T-cell (primary cell): ENCODE measurements around the gene SNAI3. TPM values are rescaled to one million over a fixed set of nuclear protein-coding genes. Genes with fewer than 3 reads are reported as not detected.

Experiments
- ATAC-seq, 4 experiments: fragments of 200-7000 bp in 3 of 4; fragments of 150-1000 bp in 1 of 4; cut with Tn5 transposase; replicated peaks in 1 of 4; 1 replicate in 3 of 4; 2 replicates in 1 of 4; pipeline ENCODE4 v1.10.0; 2021; ENCODE audit warnings: moderate library complexity in 3 of 4, mild to moderate bottlenecking in 2 of 4, moderate number of reproducible peaks in 1 of 4
- CTCF ChIA-PET, 2 donors: fragments of 300-600 bp; sonication (Branson Sonifier 250); formaldehyde crosslinking; loops; one replicate each; lab custom pipeline; 2022; ENCODE audit warnings: antibody characterized with exemption in 2 of 2; lab: Charles Lee
- POLR2A ChIA-PET, 2 donors: fragments of 300-600 bp; sonication (Branson Sonifier 250); formaldehyde crosslinking; loops; one replicate each; lab custom pipeline; 2022; ENCODE audit warnings: antibody characterized with exemption in 2 of 2; lab: Charles Lee
- DNase-seq, 35 experiments: peaks; one replicate each; pipeline versions ENCODE4 v3.0.0 to v3.0.0-alpha.2; 2013 to 2023
- H3K27ac ChIP-seq: one replicate; pipeline ENCODE4 v1.5.1; 2013; ENCODE audit warnings: low read length
- H3K27me3 ChIP-seq, 2 experiments: replicated peaks in 1 of 2; 1 replicate in 1 of 2; 2 replicates in 1 of 2; pipeline versions ENCODE4 v1.6.1 to v1.7.0; 2013; ENCODE audit warnings: low read length in 1 of 2, mixed read lengths in 1 of 2; ENCODE audit not compliant: control insufficient read depth in 2 of 2, insufficient read depth in 2 of 2; ENCODE audit errors: extremely low read depth in 1 of 2
- H3K36me3 ChIP-seq, 2 donors: 1 replicate in 1 of 2; 2 replicates in 1 of 2; pipeline versions ENCODE4 v1.6.1 to v1.7.0; 2013; ENCODE audit warnings: low read length in 1 of 2; ENCODE audit not compliant: control insufficient read depth in 2 of 2, insufficient read depth in 1 of 2; ENCODE audit errors: extremely low read depth in 1 of 2
- H3K4me1 ChIP-seq, 2 experiments: 1 replicate in 1 of 2; 2 replicates in 1 of 2; pipeline versions ENCODE4 v1.6.1 to v1.7.0; 2013; ENCODE audit warnings: low read length in 2 of 2, mixed read lengths in 1 of 2; ENCODE audit not compliant: insufficient read depth in 2 of 2, control insufficient read depth in 1 of 2; ENCODE audit errors: extremely low read depth in 1 of 2
- H3K4me3 ChIP-seq, 2 donors: 1 replicate in 1 of 2; 2 replicates in 1 of 2; pipeline versions ENCODE4 v1.5.1 to v1.7.0; 2013; ENCODE audit warnings: mild to moderate bottlenecking in 2 of 2, low read length in 1 of 2, moderate library complexity in 1 of 2; ENCODE audit not compliant: control insufficient read depth in 1 of 2; ENCODE audit errors: extremely low read depth in 1 of 2
- H3K9me3 ChIP-seq: 2 replicates; pipeline ENCODE4 v1.7.0; 2013
- H3K27ac Mint-ChIP-seq, 2 donors: one replicate each; pipeline ENCODE4 v1.8.0; 2020 to 2021; ENCODE audit warnings: mild to moderate bottlenecking in 2 of 2, mixed read lengths in 2 of 2
- H3K27me3 Mint-ChIP-seq, 2 donors: one replicate each; pipeline ENCODE4 v1.8.0; 2021 to 2022; ENCODE audit warnings: mixed read lengths in 2 of 2
- H3K36me3 Mint-ChIP-seq: one replicate; pipeline ENCODE4 v1.8.0; 2021; ENCODE audit warnings: mixed read lengths
- H3K4me1 Mint-ChIP-seq, 3 donors: one replicate each; pipeline ENCODE4 v1.8.0; 2020 to 2022; ENCODE audit warnings: mixed read lengths in 3 of 3, mild to moderate bottlenecking in 1 of 3
- H3K4me3 Mint-ChIP-seq, 3 donors: one replicate each; pipeline ENCODE4 v1.8.0; 2020 to 2022; ENCODE audit warnings: mild to moderate bottlenecking in 3 of 3, mixed read lengths in 3 of 3, moderate library complexity in 3 of 3
- H3K9me3 Mint-ChIP-seq, 3 donors: one replicate each; pipeline ENCODE4 v1.8.0; 2020 to 2022; ENCODE audit warnings: mixed read lengths in 3 of 3
- WGBS: methylation state at CpG from one replicate; pipeline ENCODE4 v1.1.5; 2013; ENCODE audit warnings: missing lambda C conversion rate; ENCODE audit not compliant: insufficient coverage; 5-methylcytosine and 5-hydroxymethylcytosine counted together
- total RNA-seq, 35 experiments: library from RNA in 6 of 35; stranded (reverse) in 6 of 35; fragments of 120-200 nt in 1 of 35; gene quantifications; one replicate each; pipeline versions ENCODE4 v1.2.1 to v1.2.4 and lab custom pipeline; 2013 to 2026

Gene SNAI3
- total RNA-seq, 5 donors from 2014 or later (not counting 1 experiment from before 2014, with no cell fraction given): 5.2 to 20.4 (median 17.2) TPM

DNA sequence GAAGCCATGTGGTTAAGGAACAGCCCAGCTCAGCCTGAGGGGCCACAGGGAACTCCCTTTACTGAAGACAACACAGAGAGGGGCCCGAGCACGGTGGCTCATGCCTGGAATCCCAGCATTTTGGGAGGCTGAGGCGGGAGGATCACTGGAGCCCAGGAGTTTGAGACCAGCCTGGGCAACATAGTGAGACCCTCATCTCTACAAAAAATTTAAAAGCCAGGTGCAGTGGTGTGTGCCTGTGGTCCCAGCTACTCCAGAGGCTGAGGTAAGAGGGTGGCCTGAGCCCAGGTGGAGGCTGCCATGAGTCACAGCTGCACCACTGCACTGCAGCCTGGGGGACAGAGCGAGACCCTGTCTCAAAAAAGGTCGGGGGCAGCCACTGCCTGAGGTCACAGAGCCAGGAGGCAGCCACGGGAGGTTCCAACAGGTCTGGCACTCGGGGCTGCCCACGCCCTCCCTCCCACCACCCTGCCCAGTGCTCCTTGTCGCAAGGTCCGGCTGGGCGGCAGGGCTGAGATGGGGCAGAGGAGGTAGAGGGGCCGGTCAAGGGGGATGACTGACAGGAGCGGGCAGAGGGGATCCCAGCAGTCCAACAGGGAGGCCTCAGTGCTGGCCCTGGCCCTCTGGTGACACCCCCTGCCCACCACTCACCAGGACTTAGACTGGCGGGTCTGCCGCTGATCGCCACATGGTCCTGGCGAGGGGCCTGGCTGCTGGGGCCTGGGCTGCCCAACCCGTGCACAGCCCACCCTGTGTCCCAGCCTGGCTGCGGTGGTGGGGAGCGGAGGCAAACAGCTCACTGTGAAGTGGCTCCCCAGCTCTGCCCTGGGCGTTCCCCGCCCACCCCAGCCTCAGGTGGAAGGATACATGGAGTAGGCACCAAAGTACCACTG lies 38.9 kb downstream of the SNAI3 start:
- Mint-ChIP-seq H3K27me3 (no peaks in the 10 kb centered on the region), H3K9me3 (no peaks in the 10 kb centered on the region), H3K4me1 (peaks cover 16 to 28% (median 22%) of the 10 kb centered on the region in 3 donors), H3K27ac (no peak overlapping the region), H3K4me3 (no peak overlapping the region), H3K36me3 (peaks cover 10% of the 10 kb centered on the region)
- Histone ChIP-seq H3K4me3 (no peak overlapping the region), H3K27me3 (no peaks in the 10 kb centered on the region), H3K4me1 (peaks cover 7 to 60% of the 10 kb centered on the region in 2 experiments), H3K27ac (no peak overlapping the region), H3K9me3 (no peaks in the 10 kb centered on the region), H3K36me3 (peaks cover 7 to 38% of the 10 kb centered on the region in 2 donors)
- ChIA-PET POLR2A (no interaction called here), CTCF (no interaction called here)
- 97% methylated on average over 17 of the region's 22 CpGs for WGBS
- ATAC-seq (no peak), DNase-seq (no peak)

DNA sequence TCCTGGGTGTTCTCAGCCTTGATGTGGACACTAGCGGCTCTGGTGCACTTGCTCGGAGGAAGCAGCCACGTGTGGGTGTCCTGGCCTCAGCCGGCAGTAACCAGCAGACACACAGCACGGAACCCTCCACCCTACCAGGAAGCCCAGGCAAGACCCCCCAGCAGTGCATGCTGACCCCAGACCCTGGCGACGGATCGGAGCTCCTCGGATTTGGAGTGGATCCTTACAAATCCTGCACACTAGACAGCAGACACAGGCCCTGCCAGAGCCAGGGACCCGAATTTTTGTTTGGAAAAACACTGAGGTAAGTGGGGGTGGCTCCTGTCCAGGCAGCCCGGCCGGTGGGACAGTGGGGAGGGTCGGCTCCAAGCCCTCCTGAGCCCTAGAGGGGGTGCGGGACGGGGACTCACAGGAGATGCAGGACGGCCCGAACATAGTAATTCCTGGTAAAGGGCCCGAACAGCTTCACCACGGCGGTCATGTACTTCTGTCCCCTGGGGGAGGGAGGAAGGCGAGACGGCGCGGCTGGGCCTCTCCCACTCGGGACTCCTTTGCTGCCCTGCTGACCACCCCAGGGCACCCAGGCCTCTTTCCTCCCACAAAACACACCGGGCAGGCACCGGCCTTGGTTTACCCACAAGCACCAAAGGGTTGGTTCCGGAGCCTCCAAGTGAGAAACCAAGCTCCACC lies 39.8 kb downstream of the SNAI3 start:
- Mint-ChIP-seq H3K4me1 (peaks cover 13 to 29% (median 26%) of the 10 kb centered on the region in 3 donors), H3K9me3 (no peaks in the 10 kb centered on the region), H3K36me3 (peaks cover 10% of the 10 kb centered on the region), H3K27ac (peak overlapping the region in 1 of 2 donors; percentile 19), H3K4me3 (no peak overlapping the region), H3K27me3 (no peaks in the 10 kb centered on the region)
- ATAC-seq (no peak), DNase-seq (no peak)
- peaks cover 7 to 54% of the 10 kb centered on the region in 2 experiments for H3K4me1 ChIP-seq
- no peaks in the 10 kb centered on the region for H3K27me3 ChIP-seq
- 86% methylated on average over 8 of the region's 28 CpGs for WGBS
- peaks cover 7 to 38% of the 10 kb centered on the region in 2 donors for H3K36me3 ChIP-seq
- CTCF ChIA-PET: no interaction called here
- no peak overlapping the region for H3K4me3 ChIP-seq
- H3K27ac ChIP-seq: no peak overlapping the region
- POLR2A ChIA-PET: no interaction called here
- no peaks in the 10 kb centered on the region for H3K9me3 ChIP-seq

DNA sequence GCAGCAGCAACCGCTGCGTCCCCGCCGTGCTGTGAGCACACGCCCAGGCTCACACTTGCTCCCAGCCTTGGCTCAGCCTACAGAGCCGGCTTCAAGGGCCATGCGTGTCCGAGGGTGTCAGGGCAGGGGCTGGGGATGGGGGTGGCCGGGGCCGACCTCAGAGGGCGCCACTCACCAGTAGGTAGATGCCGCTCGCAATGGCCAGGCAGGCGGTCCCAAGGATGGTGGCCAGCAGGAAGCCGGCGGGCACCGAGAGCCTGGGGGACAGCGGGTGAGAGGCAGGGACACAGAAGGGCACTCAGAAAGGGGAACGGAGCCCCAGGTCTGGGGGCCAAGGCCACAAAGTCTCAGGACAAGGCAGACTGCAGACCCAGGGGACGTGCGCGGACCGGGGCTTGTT lies 40.4 kb downstream of the SNAI3 start:
- ChIA-PET POLR2A (no interaction called here), CTCF (no interaction called here)
- Mint-ChIP-seq H3K9me3 (no peaks in the 10 kb centered on the region), H3K27me3 (no peaks in the 10 kb centered on the region), H3K36me3 (peaks cover 10% of the 10 kb centered on the region), H3K4me3 (no peak overlapping the region), H3K27ac (peak overlapping the region in 1 of 2 donors; percentile 19), H3K4me1 (peaks cover 9 to 26% (median 24%) of the 10 kb centered on the region in 3 donors)
- Histone ChIP-seq H3K27ac (no peak overlapping the region), H3K4me3 (no peak overlapping the region), H3K9me3 (no peaks in the 10 kb centered on the region), H3K27me3 (no peaks in the 10 kb centered on the region), H3K36me3 (peaks cover 7 to 38% of the 10 kb centered on the region in 2 donors), H3K4me1 (peaks cover 5 to 50% of the 10 kb centered on the region in 2 experiments)
- WGBS: 89% methylated on average over 18 of the region's 23 CpGs
- ATAC-seq (no peak), DNase-seq (no peak)

DNA sequence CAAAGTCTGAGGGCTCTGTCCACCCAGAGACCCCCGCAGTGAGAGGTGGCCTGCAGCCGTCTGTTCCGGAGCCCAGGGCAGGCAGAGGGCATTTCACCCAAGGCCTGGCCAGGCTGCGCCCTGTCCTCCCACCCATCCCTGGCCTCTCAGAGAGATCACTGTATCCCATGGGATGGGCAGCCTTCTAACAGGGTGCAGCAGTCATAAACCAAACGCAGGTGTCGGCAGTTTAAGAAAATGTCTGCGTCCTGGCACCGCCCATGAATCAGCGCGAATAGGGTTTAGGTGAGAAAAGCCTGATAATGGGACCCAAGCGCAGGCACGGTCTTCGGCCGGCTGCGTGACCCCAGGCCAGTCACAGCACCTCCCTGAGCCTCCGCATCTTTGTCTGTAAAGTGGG lies 40.9 kb downstream of the SNAI3 start:
- Mint-ChIP-seq H3K27ac (no peak overlapping the region), H3K36me3 (peaks cover 10% of the 10 kb centered on the region), H3K4me3 (no peak overlapping the region), H3K9me3 (no peaks in the 10 kb centered on the region), H3K27me3 (peaks cover 0 to under 1% of the 10 kb centered on the region in 2 donors), H3K4me1 (peaks cover 10 to 28% (median 27%) of the 10 kb centered on the region in 3 donors)
- POLR2A ChIA-PET: no interaction called here
- peaks cover 5 to 55% of the 10 kb centered on the region in 2 experiments for H3K4me1 ChIP-seq
- no peak overlapping the region for H3K27ac ChIP-seq
- H3K9me3 ChIP-seq: no peaks in the 10 kb centered on the region
- CTCF ChIA-PET: no interaction called here
- DNase-seq (no peak), ATAC-seq (no peak)
- H3K36me3 ChIP-seq: peaks cover 7 to 38% of the 10 kb centered on the region in 2 donors
- 100% methylated on average over 5 of the region's 16 CpGs for WGBS
- no peak overlapping the region for H3K4me3 ChIP-seq
- H3K27me3 ChIP-seq: peaks cover 0 to 5% of the 10 kb centered on the region in 2 experiments

DNA sequence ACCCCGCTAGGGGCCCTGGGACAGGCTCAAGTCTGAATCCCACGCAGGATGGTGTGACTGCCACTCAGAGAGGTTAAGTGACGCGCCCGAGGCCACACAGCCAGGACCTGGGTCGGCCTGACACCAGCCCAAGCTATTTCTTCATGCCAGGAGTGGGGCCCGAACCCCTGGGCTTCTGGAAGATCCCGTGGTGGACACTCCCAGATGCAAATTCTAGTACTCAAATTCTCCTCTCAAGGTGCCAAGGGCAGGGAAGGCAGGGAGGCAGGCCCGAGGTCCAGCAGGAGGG lies 42.7 kb downstream of the SNAI3 start:
- Mint-ChIP-seq H3K27ac (no peak overlapping the region), H3K36me3 (peaks cover 5% of the 10 kb centered on the region), H3K4me1 (peaks cover 11 to 28% (median 27%) of the 10 kb centered on the region in 3 donors), H3K9me3 (no peaks in the 10 kb centered on the region), H3K4me3 (no peak overlapping the region), H3K27me3 (peaks cover 0 to 6% of the 10 kb centered on the region in 2 donors)
- Histone ChIP-seq H3K27ac (no peak overlapping the region), H3K9me3 (no peaks in the 10 kb centered on the region), H3K36me3 (peaks cover 7 to 32% of the 10 kb centered on the region in 2 donors), H3K4me1 (peaks cover 5 to 55% of the 10 kb centered on the region in 2 experiments), H3K27me3 (peaks cover 0 to 23% of the 10 kb centered on the region in 2 experiments), H3K4me3 (no peak overlapping the region)
- ChIA-PET POLR2A (no interaction called here), CTCF (no interaction called here)
- 100% methylated on average over 1 of the region's 9 CpGs for WGBS
- DNase-seq (no peak), ATAC-seq (no peak)

DNA sequence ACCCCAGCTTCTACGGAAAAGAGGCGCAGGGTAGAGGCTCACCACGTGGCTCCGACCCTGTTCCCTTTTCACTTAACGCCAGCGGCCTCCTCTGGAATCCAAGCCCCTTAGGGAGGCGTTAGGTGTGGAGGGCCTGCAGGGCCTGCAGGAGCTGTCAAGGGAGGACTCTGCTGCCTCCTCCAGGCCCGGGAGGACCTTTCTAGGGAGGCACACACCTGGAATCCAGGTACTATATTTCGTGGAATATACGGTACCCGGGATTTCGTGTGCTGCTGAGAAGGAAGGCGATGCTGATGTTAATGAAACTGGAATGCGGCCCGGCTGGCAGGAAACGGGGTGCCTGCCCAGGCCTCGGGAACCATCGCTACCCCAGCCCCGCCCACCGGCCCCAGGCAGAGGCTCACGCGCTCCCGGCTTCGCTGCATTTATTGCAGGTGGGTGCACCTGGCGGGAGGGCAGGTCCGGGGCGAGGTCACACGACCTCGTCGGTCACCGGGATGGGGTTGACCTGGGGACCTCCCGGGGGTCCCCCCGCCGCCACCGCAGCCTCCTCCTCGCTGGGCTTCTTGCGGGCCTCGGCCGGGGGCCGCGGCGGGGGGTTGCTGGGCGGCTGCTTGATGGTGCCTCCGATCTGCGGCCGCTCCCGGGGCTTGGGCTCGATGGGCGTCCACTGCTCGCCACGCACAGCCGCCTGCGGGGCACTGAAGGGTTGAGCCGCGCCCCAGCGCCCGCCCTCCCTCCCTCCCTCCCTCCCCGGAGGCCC lies 43.2 kb downstream of the SNAI3 start:
- H3K4me1 ChIP-seq: peaks cover 3 to 55% of the 10 kb centered on the region in 2 experiments
- no peak overlapping the region for H3K4me3 ChIP-seq
- WGBS: 94% methylated on average over 45 of the region's 58 CpGs
- H3K27me3 ChIP-seq: peaks cover 0 to 28% of the 10 kb centered on the region in 2 experiments
- ATAC-seq (no peak), DNase-seq (no peak)
- no peaks in the 10 kb centered on the region for H3K9me3 ChIP-seq
- H3K27ac ChIP-seq: no peak overlapping the region
- CTCF ChIA-PET: no interaction called here
- peaks cover 0 to 8% of the 10 kb centered on the region in 2 donors for H3K27me3 Mint-ChIP-seq
- H3K4me1 Mint-ChIP-seq: peaks cover 17 to 32% (median 31%) of the 10 kb centered on the region in 3 donors
- H3K36me3 ChIP-seq: peaks cover 7 to 29% of the 10 kb centered on the region in 2 donors
- H3K36me3 Mint-ChIP-seq: peaks cover 5% of the 10 kb centered on the region
- POLR2A ChIA-PET: no interaction called here
- H3K9me3 Mint-ChIP-seq: no peaks in the 10 kb centered on the region
- no peak overlapping the region for H3K27ac Mint-ChIP-seq
- H3K4me3 Mint-ChIP-seq: no peak overlapping the region
